Endodermal cell (in vitro differentiated cells): Measurements from ENCODE around the gene ARMH3. TPM values are rescaled to one million over a fixed set of nuclear protein-coding genes. Genes with fewer than 3 reads are reported as not detected.

Experiments
- DNase-seq: peaks from one replicate; pipeline ENCODE4 v3.0.0-alpha.2; 2017
- H3K27ac ChIP-seq: 2 replicates; pipeline ENCODE4 v1.5.1; 2013; ENCODE audit warnings: mild to moderate bottlenecking, low read depth, low read length, moderate library complexity
- H3K27me3 ChIP-seq: 2 replicates; pipeline ENCODE4 v1.6.1; 2013; ENCODE audit warnings: mild to moderate bottlenecking, low read length, moderate library complexity; ENCODE audit not compliant: insufficient read depth, control insufficient read depth, poor library complexity, severe bottlenecking
- H3K36me3 ChIP-seq: 2 replicates; pipeline ENCODE4 v1.7.0; 2013; ENCODE audit warnings: mild to moderate bottlenecking, low read length, moderate library complexity; ENCODE audit not compliant: control insufficient read depth, insufficient read depth
- H3K4me1 ChIP-seq: one replicate; pipeline ENCODE4 v1.7.0; 2013; ENCODE audit warnings: low read length; ENCODE audit not compliant: control insufficient read depth, insufficient read depth
- H3K4me3 ChIP-seq: 2 replicates; pipeline ENCODE4 v1.5.1; 2013; ENCODE audit warnings: mild to moderate bottlenecking, low read length, moderate library complexity
- H3K9ac ChIP-seq: 2 replicates; pipeline ENCODE4 v1.6.1; 2013; ENCODE audit warnings: mild to moderate bottlenecking, low read length, moderate library complexity; ENCODE audit not compliant: poor library complexity, severe bottlenecking; ENCODE audit errors: extremely low read depth
- H3K9me3 ChIP-seq: 2 replicates; pipeline ENCODE4 v1.6.1; 2013; ENCODE audit warnings: mild to moderate bottlenecking, low read length, moderate library complexity; ENCODE audit not compliant: control insufficient read depth
- H3K27ac Mint-ChIP-seq: 2 replicates; pipeline ENCODE4 v1.8.0; 2020; ENCODE audit warnings: mixed read lengths
- H3K27me3 Mint-ChIP-seq: 2 replicates; pipeline ENCODE4 v1.8.0; 2021; ENCODE audit warnings: mild to moderate bottlenecking, mixed read lengths; ENCODE audit not compliant: insufficient read depth
- H3K36me3 Mint-ChIP-seq: 2 replicates; pipeline ENCODE4 v1.8.0; 2020; ENCODE audit warnings: low read depth, mixed read lengths
- H3K4me1 Mint-ChIP-seq: 2 replicates; pipeline ENCODE4 v1.8.0; 2020; ENCODE audit warnings: mixed read lengths
- H3K4me3 Mint-ChIP-seq: 2 replicates; pipeline ENCODE4 v1.8.0; 2020; ENCODE audit warnings: mild to moderate bottlenecking, moderate library complexity, mixed read lengths
- H3K9me3 Mint-ChIP-seq: 2 replicates; pipeline ENCODE4 v1.8.0; 2020; ENCODE audit warnings: mild to moderate bottlenecking, mixed read lengths
- CTCF ChIP-seq: fragments of 200-600 bp; sonication (generic); conservative IDR thresholded peaks from 2 replicates; pipeline ENCODE4 v1.5.0; 2021; ENCODE audit warnings: antibody characterized with exemption, mild to moderate bottlenecking
- WGBS, 2 experiments: methylation state at CpG; one replicate each; pipeline versions ENCODE4 v1.1.5 to v1.1.7; 2013; ENCODE audit warnings: missing lambda C conversion rate in 2 of 2, mixed read lengths in 1 of 2; ENCODE audit not compliant: insufficient coverage in 1 of 2, insufficient read length in 1 of 2; 5-methylcytosine and 5-hydroxymethylcytosine counted together
- total RNA-seq, 2 donors: library from RNA; stranded (reverse); fragmentation: NEBNext Ultra II Directional in 1 of 2; extraction: Animal tissue kit (Norgen Biotek cat#: 25700) in 1 of 2; gene quantifications; 2 replicates in 1 of 2; 3 replicates in 1 of 2; pipeline ENCODE4 v1.2.1, GENCODE V29; 2021

The ARMH3 gene
- total RNA-seq, 2 donors from 2014 or later, result 18.0 to 19.7 TPM

GRCh38 chr10:101974091-101974971, 81.6 kb downstream of the ARMH3 start:
- H3K27me3 Mint-ChIP-seq, result no peaks in the 10 kb centered on the region
- Histone ChIP-seq H3K9ac (no peak overlapping the region), H3K36me3 (peaks cover 56% of the 10 kb centered on the region), H3K4me1 (peaks cover 7% of the 10 kb centered on the region), H3K9me3 (no peaks in the 10 kb centered on the region), H3K27ac (no peak overlapping the region), H3K27me3 (no peaks in the 10 kb centered on the region), H3K4me3 (no peak overlapping the region)
- WGBS, 2 experiments, result 60 to 84% methylated on average over 1 to 6 of the region's 6 CpGs
- no peak for DNase-seq
- TF ChIP-seq CTCF, result no peak
- H3K36me3 Mint-ChIP-seq, result peaks cover 34% of the 10 kb centered on the region
- no peaks in the 10 kb centered on the region for H3K9me3 Mint-ChIP-seq
- no peak overlapping the region for H3K27ac Mint-ChIP-seq
- no peak overlapping the region for H3K4me3 Mint-ChIP-seq
- H3K4me1 Mint-ChIP-seq, result peaks cover 6% of the 10 kb centered on the region

GRCh38 chr10:101972761-101973160, 83.2 kb downstream of the ARMH3 start:
- no peak overlapping the region for H3K27ac Mint-ChIP-seq
- H3K36me3 Mint-ChIP-seq, result peaks cover 37% of the 10 kb centered on the region
- no peaks in the 10 kb centered on the region for H3K9me3 Mint-ChIP-seq
- Histone ChIP-seq H3K9me3 (no peaks in the 10 kb centered on the region), H3K27me3 (no peaks in the 10 kb centered on the region), H3K9ac (no peak overlapping the region), H3K4me3 (no peak overlapping the region), H3K36me3 (peaks cover 54% of the 10 kb centered on the region), H3K4me1 (peaks cover 9% of the 10 kb centered on the region), H3K27ac (no peak overlapping the region)
- no peak overlapping the region for H3K4me3 Mint-ChIP-seq
- H3K4me1 Mint-ChIP-seq, result peaks cover 12% of the 10 kb centered on the region
- DNase-seq, result no peak
- no peaks in the 10 kb centered on the region for H3K27me3 Mint-ChIP-seq
- 88 to 98% methylated on average over 4 to 9 of the region's 9 CpGs for WGBS, 2 experiments
- no peak for TF ChIP-seq CTCF

GRCh38 chr10:101969412-101969922, 86.5 kb downstream of the ARMH3 start:
- Mint-ChIP-seq H3K27me3 (no peaks in the 10 kb centered on the region), H3K4me1 (peaks cover 18% of the 10 kb centered on the region), H3K36me3 (peaks cover 44% of the 10 kb centered on the region), H3K27ac (no peak overlapping the region), H3K4me3 (no peak overlapping the region), H3K9me3 (no peaks in the 10 kb centered on the region)
- H3K9ac ChIP-seq, result no peak overlapping the region
- H3K27ac ChIP-seq, result no peak overlapping the region
- no peak for DNase-seq
- WGBS, 2 experiments, result 82 to 100% methylated on average over 2 to 4 of the region's 4 CpGs
- H3K4me3 ChIP-seq, result no peak overlapping the region
- no peaks in the 10 kb centered on the region for H3K9me3 ChIP-seq
- peaks cover 53% of the 10 kb centered on the region for H3K36me3 ChIP-seq
- no peaks in the 10 kb centered on the region for H3K27me3 ChIP-seq
- H3K4me1 ChIP-seq, result peaks cover 14% of the 10 kb centered on the region
- no peak for TF ChIP-seq CTCF
